CD14-positive monocyte (primary cell): Measurements from ENCODE around the gene ADAMTS9. TPM values are rescaled to one million over a fixed set of nuclear protein-coding genes. Genes with fewer than 3 reads are reported as not detected.

Source experiments
- DNase-seq, 3 donors: peaks; one replicate each; pipeline ENCODE4 v3.0.0-alpha.2; 2011 to 2022
- H2AFZ ChIP-seq: 2 replicates; pipeline ENCODE4 v1.6.0; 2012; ENCODE audit warnings: mild to moderate bottlenecking, low read depth, low read length, inconsistent platforms; ENCODE audit not compliant: insufficient read depth, poor library complexity, severe bottlenecking
- H3K27ac ChIP-seq, 2 donors: 1 replicate in 1 of 2; 2 replicates in 1 of 2; pipeline ENCODE4 v1.5.1; 2012 to 2013; ENCODE audit warnings: low read length in 2 of 2, control low read depth in 1 of 2, inconsistent platforms in 1 of 2, low read depth in 1 of 2, mild to moderate bottlenecking in 1 of 2
- H3K27me3 ChIP-seq, 2 donors: one replicate each; pipeline versions ENCODE4 v1.6.0 to v1.6.1; 2011 to 2013; ENCODE audit warnings: low read length in 2 of 2; ENCODE audit not compliant: control insufficient read depth in 2 of 2, insufficient read depth in 2 of 2
- H3K36me3 ChIP-seq, 2 donors: replicated peaks in 1 of 2; 1 replicate in 1 of 2; 2 replicates in 1 of 2; pipeline versions ENCODE4 v1.5.1 to v1.6.1; 2012 to 2013; ENCODE audit warnings: low read length in 2 of 2, control low read depth in 1 of 2, inconsistent platforms in 1 of 2, mild to moderate bottlenecking in 1 of 2; ENCODE audit not compliant: insufficient read depth in 2 of 2, control insufficient read depth in 1 of 2
- H3K4me1 ChIP-seq, 2 donors: 1 replicate in 1 of 2; 2 replicates in 1 of 2; pipeline versions ENCODE4 v1.5.1 to v1.6.1; 2012 to 2013; ENCODE audit warnings: low read length in 2 of 2, control low read depth in 1 of 2, inconsistent platforms in 1 of 2, mild to moderate bottlenecking in 1 of 2, moderate library complexity in 1 of 2; ENCODE audit not compliant: insufficient read depth in 2 of 2, control insufficient read depth in 1 of 2
- H3K4me2 ChIP-seq: replicated peaks from 2 replicates; pipeline ENCODE3; 2012; ENCODE audit warnings: low read length, moderate library complexity, mild to moderate bottlenecking; ENCODE audit not compliant: poor library complexity, severe bottlenecking; ENCODE audit errors: extremely low read depth
- H3K4me3 ChIP-seq, 3 experiments: fragments of 200-600 bp in 1 of 3; sonication (generic) in 1 of 3; replicated peaks in 1 of 3; 1 replicate in 2 of 3; 2 replicates in 1 of 3; pipeline ENCODE4 v1.5.1; 2011 to 2013; ENCODE audit warnings: low read length in 3 of 3, mild to moderate bottlenecking in 3 of 3, control low read depth in 2 of 3, low read depth in 2 of 3, inconsistent platforms in 1 of 3, moderate library complexity in 1 of 3
- H3K79me2 ChIP-seq: 2 replicates; pipeline ENCODE4 v1.6.0; 2012; ENCODE audit warnings: mild to moderate bottlenecking, control low read depth, inconsistent platforms, low read length, moderate library complexity; ENCODE audit not compliant: insufficient read depth
- H3K9ac ChIP-seq: 2 replicates; pipeline ENCODE4 v1.6.0; 2017; ENCODE audit warnings: low read length, mild to moderate bottlenecking; ENCODE audit not compliant: insufficient read depth, poor library complexity, severe bottlenecking
- H3K9me3 ChIP-seq, 2 donors: replicated peaks in 1 of 2; 1 replicate in 1 of 2; 2 replicates in 1 of 2; pipeline versions ENCODE4 v1.5.1 to v1.6.1; 2012 to 2013; ENCODE audit warnings: low read length in 2 of 2, control low read depth in 1 of 2; ENCODE audit not compliant: control insufficient read depth in 1 of 2, insufficient read depth in 1 of 2
- H4K20me1 ChIP-seq: 2 replicates; pipeline ENCODE4 v1.6.0; 2012; ENCODE audit warnings: mild to moderate bottlenecking, low read length, control low read depth, moderate library complexity; ENCODE audit not compliant: insufficient read depth
- H3K27ac Mint-ChIP-seq, 7 donors: one replicate each; pipeline ENCODE4 v1.8.0; 2020; ENCODE audit warnings: mild to moderate bottlenecking in 7 of 7, mixed read lengths in 7 of 7, moderate library complexity in 6 of 7, inconsistent platforms in 2 of 7
- H3K27me3 Mint-ChIP-seq, 3 donors: one replicate each; pipeline ENCODE4 v1.8.0; 2021 to 2022; ENCODE audit warnings: low read depth in 3 of 3, mild to moderate bottlenecking in 3 of 3, mixed read lengths in 3 of 3, moderate library complexity in 3 of 3, inconsistent platforms in 1 of 3
- H3K36me3 Mint-ChIP-seq, 2 donors: one replicate each; pipeline ENCODE4 v1.8.0; 2020; ENCODE audit warnings: mixed read lengths in 2 of 2, inconsistent platforms in 1 of 2, mild to moderate bottlenecking in 1 of 2
- H3K4me1 Mint-ChIP-seq: one replicate; pipeline ENCODE4 v1.8.0; 2020; ENCODE audit warnings: mild to moderate bottlenecking, mixed read lengths
- H3K4me3 Mint-ChIP-seq, 2 donors: one replicate each; pipeline ENCODE4 v1.8.0; 2020; ENCODE audit warnings: mild to moderate bottlenecking in 2 of 2, mixed read lengths in 2 of 2, moderate library complexity in 1 of 2
- H3K9me3 Mint-ChIP-seq, 7 donors: one replicate each; pipeline ENCODE4 v1.8.0; 2020 to 2022; ENCODE audit warnings: mixed read lengths in 7 of 7, mild to moderate bottlenecking in 6 of 7, moderate library complexity in 6 of 7, inconsistent platforms in 2 of 7
- WGBS: methylation state at CpG from one replicate; pipeline ENCODE4 v1.1.5; 2013; ENCODE audit warnings: missing lambda C conversion rate; ENCODE audit not compliant: insufficient coverage; 5-methylcytosine and 5-hydroxymethylcytosine counted together
- intact Hi-C, 2 donors: fragments of 100-400 bp; cut with micrococcal nuclease; formaldehyde crosslinking; loops; one replicate each; pipeline versions ENCODE4 v1.15.0 to v1.15.1; 2023
- polyA plus RNA-seq, 3 donors: library from polyadenylated mRNA; depleted of rRNA in 1 of 3; unstranded in 2 of 3; stranded (reverse) in 1 of 3; fragments of 300-500 nt in 2 of 3; fragments of >200 nt in 1 of 3; fragmentation: Illumina TruSeq in 2 of 3; gene quantifications; 1 replicate in 2 of 3; 2 replicates in 1 of 3; pipeline ENCODE4 v1.2.3, GENCODE V29; 2012 to 2021
- TF ChIP-seq, protein P1 (sequence below): fragments of 200-600 bp; IDR thresholded peaks from one replicate; pipeline ENCODE4 v1.8.0; 2022; ENCODE audit warnings: antibody characterized with exemption, mild to moderate bottlenecking

The ADAMTS9 gene
- polyA plus RNA-seq, 3 donors: not detected

- intact Hi-C loops: loop anchor here in 1 of 2 donors (10.0 kb wide), 1 partner anchor 454 kb away; no protein-coding TSS in a partner anchor
These were observed 198.9 kb downstream of the ADAMTS9 start for GRCh38 chr3:64488939-64489338.

GRCh38 chr3:64484289-64484992 is 203.4 kb downstream of the ADAMTS9 start:
- H3K79me2 ChIP-seq: no peaks in the 10 kb centered on the region
- no peaks in the 10 kb centered on the region for H3K9me3 ChIP-seq
- H4K20me1 ChIP-seq: no peaks in the 10 kb centered on the region
- WGBS: 0% methylated on average over 2 of the region's 4 CpGs
- DNase-seq: peak; percentile 4 to 45 (median 25)
- H3K27ac ChIP-seq: no peak overlapping the region
- H3K4me3 ChIP-seq: no peak overlapping the region
- H3K9me3 Mint-ChIP-seq: peaks cover 0 to 2% (median 0%) of the 10 kb centered on the region in 7 donors
- H3K36me3 ChIP-seq: no peaks in the 10 kb centered on the region
- no peak overlapping the region for H3K4me2 ChIP-seq
- no peak overlapping the region for H3K9ac ChIP-seq
- TF ChIP-seq, protein P1, sequence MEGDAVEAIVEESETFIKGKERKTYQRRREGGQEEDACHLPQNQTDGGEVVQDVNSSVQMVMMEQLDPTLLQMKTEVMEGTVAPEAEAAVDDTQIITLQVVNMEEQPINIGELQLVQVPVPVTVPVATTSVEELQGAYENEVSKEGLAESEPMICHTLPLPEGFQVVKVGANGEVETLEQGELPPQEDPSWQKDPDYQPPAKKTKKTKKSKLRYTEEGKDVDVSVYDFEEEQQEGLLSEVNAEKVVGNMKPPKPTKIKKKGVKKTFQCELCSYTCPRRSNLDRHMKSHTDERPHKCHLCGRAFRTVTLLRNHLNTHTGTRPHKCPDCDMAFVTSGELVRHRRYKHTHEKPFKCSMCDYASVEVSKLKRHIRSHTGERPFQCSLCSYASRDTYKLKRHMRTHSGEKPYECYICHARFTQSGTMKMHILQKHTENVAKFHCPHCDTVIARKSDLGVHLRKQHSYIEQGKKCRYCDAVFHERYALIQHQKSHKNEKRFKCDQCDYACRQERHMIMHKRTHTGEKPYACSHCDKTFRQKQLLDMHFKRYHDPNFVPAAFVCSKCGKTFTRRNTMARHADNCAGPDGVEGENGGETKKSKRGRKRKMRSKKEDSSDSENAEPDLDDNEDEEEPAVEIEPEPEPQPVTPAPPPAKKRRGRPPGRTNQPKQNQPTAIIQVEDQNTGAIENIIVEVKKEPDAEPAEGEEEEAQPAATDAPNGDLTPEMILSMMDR: peak; percentile 78
- H3K4me1 ChIP-seq: no peaks in the 10 kb centered on the region
- H3K36me3 Mint-ChIP-seq: no peaks in the 10 kb centered on the region
- H3K27me3 Mint-ChIP-seq: peaks cover 11 to 22% (median 14%) of the 10 kb centered on the region in 3 donors
- H3K27me3 ChIP-seq: peaks cover 6 to 12% of the 10 kb centered on the region in 2 donors
- intact Hi-C loops: loop anchor here (5.0 to 10.0 kb wide), 2 partner anchors 450 to 452 kb away; no protein-coding TSS in a partner anchor
- no peak overlapping the region for H3K27ac Mint-ChIP-seq
- H2AFZ ChIP-seq: no peak overlapping the region
- H3K4me1 Mint-ChIP-seq: no peaks in the 10 kb centered on the region
- no peak overlapping the region for H3K4me3 Mint-ChIP-seq

More at GRCh38 chr3:64488939-64489338, 198.9 kb downstream of the ADAMTS9 start:
- no peak overlapping the region for H3K4me2 ChIP-seq
- H3K9me3 ChIP-seq: no peaks in the 10 kb centered on the region
- no peaks in the 10 kb centered on the region for H3K36me3 ChIP-seq
- H3K4me3 Mint-ChIP-seq: peak overlapping the region in 1 of 2 donors; percentile 46
- H3K4me3 ChIP-seq: no peak overlapping the region
- no peak overlapping the region for H3K27ac Mint-ChIP-seq
- H3K4me1 Mint-ChIP-seq: no peaks in the 10 kb centered on the region
- H3K79me2 ChIP-seq: no peaks in the 10 kb centered on the region
- no peak overlapping the region for H3K9ac ChIP-seq
- H4K20me1 ChIP-seq: no peaks in the 10 kb centered on the region
- no peaks in the 10 kb centered on the region for H3K4me1 ChIP-seq
- 39% methylated on average over 3 of the region's 5 CpGs for WGBS
- peaks cover 39 to 48% (median 43%) of the 10 kb centered on the region in 3 donors for H3K27me3 Mint-ChIP-seq
- peaks cover 0 to 2% (median 0%) of the 10 kb centered on the region in 7 donors for H3K9me3 Mint-ChIP-seq
- TF ChIP-seq, protein P1: no peak
- H3K27ac ChIP-seq: no peak overlapping the region
- no peak overlapping the region for H2AFZ ChIP-seq
- peaks cover 26 to 53% of the 10 kb centered on the region in 2 donors for H3K27me3 ChIP-seq
- H3K36me3 Mint-ChIP-seq: no peaks in the 10 kb centered on the region
- DNase-seq: no peak
